Fibroblast of lung (primary cell): ENCODE results near the gene MICB.

ENCODE experiments used
- CTCF ChIP-seq, 2 donors: IDR thresholded peaks in 1 of 2; conservative IDR thresholded peaks in 1 of 2; 1 replicate in 1 of 2; 2 replicates in 1 of 2; pipeline ENCODE4 v1.5.1; 2011 to 2012; ENCODE audit warnings: low read length in 2 of 2, control low read depth in 1 of 2, inconsistent platforms in 1 of 2, low read depth in 1 of 2, mild to moderate bottlenecking in 1 of 2
- EZH2 ChIP-seq: IDR thresholded peaks from 2 replicates; pipeline ENCODE4 v1.5.1; 2012; ENCODE audit warnings: low read length, control low read depth, mild to moderate bottlenecking; ENCODE audit errors: missing control alignments

- no peak for TF ChIP-seq CTCF (conservative IDR thresholded peaks at IDR 0.05 in 1 of 2, IDR thresholded peaks at IDR 0.05 in 1 of 2; ENCODE audit: low read depth in 1 of 2, low read length in 2 of 2)
- TF ChIP-seq EZH2: no peak
These were observed 35.5 kb downstream of the MICB start for GRCh38 chr6:31533455-31533841.
